Fibroblast of villous mesenchyme (primary cell): ENCODE data around the gene NCAPH2. TPM values are rescaled to one million over a fixed set of nuclear protein-coding genes. Genes with fewer than 3 reads are reported as not detected.

Experiments used
- DNase-seq: peaks from one replicate; pipeline ENCODE4 v3.0.0-alpha.2; 2010; ENCODE audit warnings: low read depth
- H3K4me3 ChIP-seq: 2 replicates; pipeline ENCODE4 v1.5.1; 2011; ENCODE audit warnings: low read depth, mild to moderate bottlenecking, low read length
- CTCF ChIP-seq: IDR thresholded peaks from 2 replicates; pipeline ENCODE4 v1.5.1; 2012; ENCODE audit warnings: low read depth, mild to moderate bottlenecking, low read length; ENCODE audit not compliant: insufficient read depth
- total RNA-seq: library from RNA; depleted of rRNA; stranded (reverse); fragments of >200 nt; gene quantifications from 2 replicates; pipeline ENCODE4 v1.2.3, GENCODE V29; 2012

NCAPH2 gene
- total RNA-seq, 1 donor, result 27.2 TPM

- DNase-seq, result no peak
- H3K4me3 ChIP-seq, result no peak overlapping the region
- TF ChIP-seq CTCF, result no peak
Observed at GRCh38 chr22:50574383-50574755, 66.3 kb downstream of the NCAPH2 start.

Other genes with a start within 250 kb of the NCAPH2 start
- 39.3 and 42.7 TPM in 2 replicates for gene MAPK12, start 246.5 kb upstream of the NCAPH2 start, total RNA-seq
- gene MAPK11, start 237.8 kb upstream of the NCAPH2 start, total RNA-seq, result 6.5 and 6.8 TPM in 2 replicates
- gene PLXNB2, start 200.6 kb upstream of the NCAPH2 start, total RNA-seq, result 148 and 168 TPM in 2 replicates
- 2.3 and 2.6 TPM in 2 replicates for gene DENND6B, start 181.2 kb upstream of the NCAPH2 start, total RNA-seq
- 54.0 and 62.2 TPM in 2 replicates for gene PPP6R2, start 164.9 kb upstream of the NCAPH2 start, total RNA-seq
- gene SBF1, start 33.2 kb upstream of the NCAPH2 start, total RNA-seq, result 75.1 and 82.8 TPM in 2 replicates
- gene ADM2, start 26.7 kb upstream of the NCAPH2 start, total RNA-seq, result 2.6 and 5.8 TPM in 2 replicates
- 0.32 TPM in 1 of 2 replicates, not detected in the other for gene MIOX, start 21.4 kb upstream of the NCAPH2 start, total RNA-seq
- 50.1 and 52.5 TPM in 2 replicates for gene LMF2, start 522 bp upstream of the NCAPH2 start, total RNA-seq
- 2.6 TPM in 2 replicates for gene SCO2, start 17.4 kb downstream of the NCAPH2 start, total RNA-seq
- gene TYMP, start 21.8 kb downstream of the NCAPH2 start, total RNA-seq, result 16.0 and 21.6 TPM in 2 replicates
- gene KLHDC7B, start 37.7 kb downstream of the NCAPH2 start, total RNA-seq, result 0.32 TPM in 1 of 2 replicates, not detected in the other
- gene SYCE3, start 54.7 kb downstream of the NCAPH2 start, total RNA-seq, result not detected in 2 replicates
- gene CPT1B, start 70.2 kb downstream of the NCAPH2 start, total RNA-seq, result 3.2 and 3.9 TPM in 2 replicates
- 18.1 and 24.5 TPM in 2 replicates for gene CHKB, start 74.6 kb downstream of the NCAPH2 start, total RNA-seq
- gene MAPK8IP2, start 92.6 kb downstream of the NCAPH2 start, total RNA-seq, result 0.32 and 0.43 TPM in 2 replicates
- gene ARSA, start 119.9 kb downstream of the NCAPH2 start, total RNA-seq, result 9.9 and 19.0 TPM in 2 replicates
- gene SHANK3, start 164.6 kb downstream of the NCAPH2 start, total RNA-seq, result 0.64 and 0.86 TPM in 2 replicates
- not detected in 2 replicates for gene ACR, start 230.0 kb downstream of the NCAPH2 start, total RNA-seq